SIG-M5 treated with dmso at 0.1 percent for 504 hours (cell line): ENCODE measurements around the gene SLC25A33.

Experiments used
- DNase-seq: peaks from one replicate; lab custom pipeline; 2025; ENCODE audit not compliant: unreplicated experiment; lab: John Stamatoyannopoulos, UW

SLC25A33 gene

GRCh38 chr1:9599741-9600140, 60.5 kb downstream of the SLC25A33 start:
- no peak for DNase-seq

DNA sequence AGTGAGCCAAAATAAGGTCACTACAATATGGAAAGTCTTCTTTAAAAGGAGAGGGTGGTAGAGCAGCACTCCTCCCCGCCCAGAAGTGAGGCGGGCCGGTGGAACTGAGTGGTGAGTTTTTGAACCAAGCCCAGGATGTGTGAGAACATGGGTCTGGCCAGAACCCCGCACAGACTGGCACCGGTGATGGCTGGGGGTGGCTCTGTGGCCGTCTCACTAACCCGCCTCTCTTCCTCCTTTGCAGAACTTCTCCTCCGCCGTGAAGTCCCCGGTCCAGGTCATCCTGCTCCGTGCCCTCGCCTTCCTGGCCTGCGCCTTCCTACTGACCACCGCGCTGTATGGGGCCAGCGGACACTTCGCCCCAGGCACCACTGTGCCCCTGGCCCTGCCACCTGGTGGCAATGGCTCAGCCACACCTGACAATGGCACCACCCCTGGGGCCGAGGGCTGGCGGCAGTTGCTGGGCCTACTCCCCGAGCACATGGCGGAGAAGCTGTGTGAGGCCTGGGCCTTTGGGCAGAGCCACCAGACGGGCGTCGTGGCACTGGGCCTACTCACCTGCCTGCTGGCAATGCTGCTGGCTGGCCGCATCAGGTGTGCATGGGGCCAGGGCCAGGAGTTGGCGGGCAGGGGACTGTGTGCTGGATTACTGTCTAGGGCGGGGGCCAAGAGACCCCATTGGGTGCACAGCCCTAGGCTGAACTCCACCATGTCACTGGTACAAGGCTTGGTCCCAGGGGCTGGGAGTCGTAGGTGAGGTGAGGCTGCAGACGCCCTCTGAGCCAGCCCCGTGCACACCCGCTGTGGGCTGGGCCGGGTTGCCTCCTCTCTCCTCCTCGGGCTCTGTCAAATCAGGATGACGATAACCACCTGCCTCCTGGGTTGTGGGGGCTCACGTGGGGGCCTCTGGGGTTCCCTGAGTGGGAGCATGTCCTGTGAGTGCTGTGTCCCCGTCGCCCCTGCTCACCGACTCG, 61.9 kb downstream of the SLC25A33 start:
- DNase-seq: no peak

DNA sequence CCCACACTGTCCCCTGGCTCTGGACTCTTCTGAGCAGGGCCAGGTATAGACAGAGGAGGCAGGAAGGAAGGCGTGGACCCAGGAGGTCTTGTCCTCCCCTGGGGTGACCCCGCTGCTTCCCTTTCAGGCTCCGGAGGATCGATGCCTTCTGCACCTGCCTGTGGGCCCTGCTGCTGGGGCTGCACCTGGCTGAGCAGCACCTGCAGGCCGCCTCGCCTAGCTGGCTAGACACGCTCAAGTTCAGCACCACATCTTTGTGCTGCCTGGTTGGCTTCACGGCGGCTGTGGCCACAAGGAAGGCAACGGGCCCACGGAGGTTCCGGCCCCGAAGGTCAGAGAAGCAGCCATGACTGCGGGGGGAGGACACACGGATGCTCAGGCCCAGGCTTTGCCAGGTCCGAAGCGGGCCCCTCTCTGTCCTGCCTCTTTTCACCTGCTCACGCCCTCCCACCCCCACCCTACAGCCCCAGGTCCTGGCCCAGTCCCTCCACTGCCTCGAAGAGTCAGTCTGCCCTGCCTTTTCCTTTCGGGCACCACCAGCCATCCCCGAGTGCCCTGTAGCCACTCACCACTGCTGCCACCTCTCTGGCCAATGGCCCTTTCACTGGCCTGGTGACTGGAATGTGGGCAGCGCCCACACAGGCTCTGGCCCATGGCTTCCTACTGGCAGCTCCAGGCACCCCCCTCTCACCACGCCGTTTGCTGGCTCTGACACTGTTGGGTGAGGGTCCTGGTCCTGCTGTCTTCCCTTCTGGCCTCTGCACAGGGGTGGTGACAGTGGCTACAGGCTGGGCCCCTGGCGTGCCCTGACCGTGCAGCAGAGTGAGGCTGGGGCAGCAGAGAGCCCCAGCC, 62.9 kb downstream of the SLC25A33 start:
- DNase-seq: no peak

DNA sequence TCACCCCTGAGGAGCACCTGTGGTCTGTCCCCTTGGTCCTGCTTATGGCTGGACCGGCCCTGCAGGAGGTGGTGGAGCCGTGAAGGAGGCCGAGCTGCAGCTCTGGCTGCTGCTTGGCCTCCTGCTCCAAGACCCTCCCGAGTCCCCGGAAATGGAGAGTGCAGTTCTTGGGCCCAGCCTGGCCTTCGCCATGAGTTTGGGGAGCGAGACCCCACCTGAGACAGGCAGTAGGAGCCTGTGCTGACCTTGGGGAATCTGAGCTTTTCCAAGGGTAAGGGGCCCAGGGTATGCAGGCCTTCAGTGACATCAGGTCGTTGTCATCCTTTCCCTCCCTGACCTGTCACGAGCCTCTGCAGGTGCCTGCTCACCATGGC, 63.5 kb downstream of the SLC25A33 start:
- DNase-seq: no peak

DNA sequence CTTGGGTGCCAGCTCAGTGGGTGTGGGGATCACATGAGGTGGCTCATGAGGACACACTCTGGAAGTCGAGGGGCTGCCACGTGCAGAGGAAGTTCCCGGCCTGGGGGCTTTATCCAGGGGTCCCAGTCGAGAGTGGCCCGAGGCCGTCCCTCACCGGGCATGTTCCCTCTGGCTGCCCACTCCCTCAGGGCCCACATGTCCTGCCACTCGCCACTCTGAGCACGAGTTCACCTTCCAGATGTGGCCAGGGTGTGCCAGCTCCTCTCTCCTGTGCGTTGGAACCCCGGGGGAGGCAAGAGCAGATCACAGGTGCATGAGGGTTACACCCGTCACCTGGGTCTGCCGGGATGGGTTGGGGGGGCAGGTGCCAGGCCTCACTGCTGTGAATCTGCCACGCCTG, 64.0 kb downstream of the SLC25A33 start:
- DNase-seq: no peak

DNA sequence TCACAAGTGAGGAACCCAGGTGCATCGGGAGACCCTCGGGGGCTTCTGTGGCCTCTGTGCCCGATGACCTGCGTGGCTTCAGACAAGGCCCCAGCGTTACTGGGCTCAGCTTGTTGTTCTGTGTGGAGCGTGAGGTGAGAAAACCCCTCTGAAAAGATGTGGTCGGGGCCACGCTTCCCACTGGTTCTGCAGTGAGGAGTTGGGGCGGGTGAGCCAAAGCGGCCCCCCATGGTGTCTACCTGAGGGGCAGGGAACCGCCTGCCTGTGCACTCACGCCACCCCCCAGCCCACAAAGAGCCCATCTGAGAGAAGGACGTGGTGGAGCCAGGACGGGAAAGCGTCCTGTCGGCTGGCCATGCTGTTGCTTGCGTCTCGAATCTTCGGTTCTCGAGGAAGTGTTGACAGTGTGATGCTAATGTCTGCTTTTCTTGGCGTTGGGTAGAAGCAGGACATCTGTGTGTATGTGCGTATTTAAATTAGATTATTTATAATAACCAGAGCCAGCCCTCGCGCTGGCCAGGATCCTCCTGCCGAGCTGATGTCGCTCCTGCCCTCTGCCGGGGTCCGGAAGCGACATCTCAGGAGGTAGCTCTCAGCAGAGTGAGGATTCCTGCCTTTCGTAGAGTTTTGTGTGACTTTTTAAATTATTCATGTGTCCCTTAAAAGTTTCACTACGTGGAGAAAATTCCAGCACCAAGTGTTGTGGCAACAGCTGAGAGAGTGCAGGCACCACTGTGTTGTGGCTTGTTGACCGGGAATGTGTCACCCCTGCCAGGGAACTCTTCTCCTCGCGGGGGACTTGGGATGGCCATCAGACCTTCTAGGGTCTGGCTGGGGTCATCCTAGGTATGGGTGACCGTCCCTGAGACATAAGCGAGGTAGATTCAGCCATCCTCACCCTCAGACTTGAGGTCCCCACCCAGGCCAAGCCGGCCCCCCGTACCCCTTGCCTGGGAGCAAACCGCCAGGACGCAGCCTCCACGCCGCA, 64.8 kb downstream of the SLC25A33 start:
- DNase-seq: no peak

DNA sequence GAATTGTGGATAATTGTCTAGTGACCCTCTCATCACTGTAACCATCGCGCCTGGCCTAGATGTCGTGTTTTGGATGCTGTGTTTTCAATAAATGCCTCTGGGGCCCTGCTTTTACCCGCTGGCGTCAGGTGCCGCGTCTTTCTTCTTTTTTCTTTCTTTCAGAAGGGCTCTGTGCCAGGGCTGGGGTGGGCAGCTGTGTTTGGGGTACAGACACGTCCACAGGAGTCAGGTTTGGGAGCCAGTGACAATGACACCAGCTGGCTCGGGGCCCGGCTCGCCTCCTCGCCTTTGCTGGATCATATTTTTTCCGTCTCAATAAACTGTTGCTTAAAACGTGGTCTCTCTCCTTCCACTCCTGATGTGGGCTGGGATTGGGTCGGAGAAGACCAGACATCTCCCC, 65.6 kb downstream of the SLC25A33 start:
- no peak for DNase-seq

GRCh38 chr1:9605946-9606455, 66.7 kb downstream of the SLC25A33 start:
- no peak for DNase-seq

- no peak for DNase-seq
These were observed 67.2 kb downstream of the SLC25A33 start for GRCh38 chr1:9606458-9606857.

GRCh38 chr1:9606948-9607347, 67.7 kb downstream of the SLC25A33 start:
- DNase-seq: no peak

DNA sequence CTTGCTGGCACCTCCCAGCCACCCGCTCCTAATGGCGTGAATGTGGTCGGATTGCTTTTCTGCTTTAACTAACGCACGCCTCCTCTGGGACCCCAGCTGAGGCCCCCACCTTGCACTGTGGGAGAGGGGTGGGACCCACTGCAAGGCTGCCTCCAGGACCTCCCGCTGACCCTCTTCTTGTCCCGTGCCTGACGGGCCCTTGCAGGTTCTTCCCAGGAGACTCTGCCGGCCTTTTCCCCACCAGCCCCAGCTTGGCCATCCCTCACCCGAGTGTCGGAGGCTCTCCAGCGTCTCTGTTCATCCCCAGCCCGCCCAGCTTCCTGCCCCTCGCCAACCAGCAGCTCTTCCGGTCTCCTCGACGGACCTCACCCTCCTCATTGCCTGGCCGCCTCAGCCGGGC, 68.1 kb downstream of the SLC25A33 start:
- DNase-seq: no peak

DNA sequence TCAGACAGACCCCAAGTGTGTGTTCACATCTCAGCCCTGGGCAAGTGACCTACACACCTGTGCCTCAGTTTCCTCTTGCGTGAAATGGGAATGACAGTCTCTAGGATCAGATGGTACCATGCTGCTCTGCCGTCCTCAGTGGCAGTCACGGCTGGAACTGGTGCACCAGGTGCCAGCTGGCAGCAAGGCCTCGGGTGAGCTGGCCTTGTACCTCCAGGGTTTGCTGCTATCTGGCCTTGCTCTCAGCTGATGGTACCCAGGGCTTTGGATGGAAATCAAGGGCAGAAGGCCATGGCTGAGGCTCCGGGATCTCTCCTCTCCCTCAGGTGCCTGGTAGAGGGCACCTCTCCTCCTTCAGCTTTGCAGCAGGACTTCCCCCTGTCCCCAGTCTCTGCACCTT, 70.7 kb downstream of the SLC25A33 start:
- no peak for DNase-seq

- DNase-seq: no peak
These were observed 71.3 kb downstream of the SLC25A33 start for GRCh38 chr1:9610548-9610947.

DNA sequence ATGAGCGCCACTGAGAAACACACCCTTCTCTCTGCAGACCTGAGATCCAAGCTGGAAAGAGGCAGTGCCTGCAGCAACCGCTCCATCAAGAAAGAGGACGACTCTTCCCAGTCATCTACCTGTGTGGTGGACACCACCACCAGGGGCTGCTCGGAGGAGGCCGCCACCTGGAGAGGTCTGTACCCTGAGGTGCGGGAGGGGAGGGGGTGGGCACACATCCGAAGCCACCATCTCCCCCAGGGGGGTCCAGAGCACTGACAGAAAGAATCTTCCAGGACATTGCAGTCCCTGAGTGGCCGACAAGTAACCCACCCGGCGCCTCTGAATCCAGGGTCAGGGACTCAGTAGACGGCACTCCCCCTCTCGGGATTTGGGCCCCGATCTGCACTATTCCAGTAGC, 72.5 kb downstream of the SLC25A33 start:
- DNase-seq: no peak

- DNase-seq: no peak
These were observed 73.0 kb downstream of the SLC25A33 start for GRCh38 chr1:9612162-9612845.

- no peak for DNase-seq
These were observed 73.8 kb downstream of the SLC25A33 start for GRCh38 chr1:9612871-9613624.

DNA sequence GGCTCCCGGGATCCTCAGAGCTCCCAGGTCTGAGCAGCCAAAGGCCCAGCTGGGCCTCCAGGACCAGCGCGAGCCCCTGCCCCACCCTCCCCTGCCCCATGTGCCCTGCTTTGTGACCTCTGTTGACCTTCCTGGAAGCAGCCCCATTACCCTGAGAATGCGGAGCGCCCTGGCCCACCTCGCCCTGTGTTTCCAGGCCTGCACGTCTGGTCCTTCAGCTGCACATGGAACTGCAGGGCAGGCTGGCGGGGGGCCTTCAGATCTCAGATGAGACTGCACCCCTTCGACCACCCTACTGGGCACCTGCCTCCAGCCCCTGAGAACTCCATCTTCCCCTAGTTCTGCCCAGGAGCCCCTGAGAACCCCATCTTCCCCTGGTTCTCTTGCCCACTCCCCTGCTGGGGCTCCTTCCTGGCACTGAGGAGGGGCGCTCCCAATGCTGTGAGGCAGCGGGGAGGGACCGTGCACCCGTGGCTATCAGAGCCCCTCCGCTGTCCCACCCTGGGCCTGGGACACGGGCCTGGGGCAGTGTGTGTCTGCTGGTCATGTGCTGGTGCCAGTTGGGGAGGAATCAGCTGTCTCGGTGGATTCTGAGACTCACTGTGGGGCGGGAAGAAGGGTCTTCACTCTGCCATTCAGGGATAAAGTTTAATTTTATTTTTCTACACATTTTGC, 74.5 kb downstream of the SLC25A33 start:
- no peak for DNase-seq

GRCh38 chr1:9615316-9616063, 76.2 kb downstream of the SLC25A33 start:
- DNase-seq: peak; percentile 46
